ENCODE measurements around the gene VSTM2B. TPM values are rescaled to one million over a fixed set of nuclear protein-coding genes. Genes with fewer than 3 reads are reported as not detected.

Gene VSTM2B
- polyA plus RNA-seq, 3 donors, result 0.17 to 0.69 (median 0.29) TPM

Other genes with a start within 250 kb of the VSTM2B start
- 10 to 100 TPM; 73.3 to 75.3 (median 73.9) TPM for gene POP4, start 80.3 kb downstream of the VSTM2B start, polyA plus RNA-seq (ENCODE audit: insufficient read length in 3 of 3)
- 1 to 10 TPM; 1.2 to 1.7 (median 1.5) TPM for gene PLEKHF1, start 139.5 kb downstream of the VSTM2B start, polyA plus RNA-seq (ENCODE audit: insufficient read length in 3 of 3)
- 10 to 100 TPM; 20.3 to 21.0 (median 20.7) TPM for gene C19orf12, start 189.3 kb downstream of the VSTM2B start, polyA plus RNA-seq (ENCODE audit: insufficient read length in 3 of 3)